Aorta (tissue), 5 donors: ENCODE measurements around the gene USP10. TPM values are rescaled to one million over a fixed set of nuclear protein-coding genes. Genes with fewer than 3 reads are reported as not detected.
A peak's percentile ranks its signal among the peaks of the same experiment; 100 is the strongest.

Experiments
- ATAC-seq: fragments of 200-7000 bp; cut with Tn5 transposase; one replicate; pipeline ENCODE4 v1.9.1; 2022; ENCODE audit warnings: moderate library complexity; ENCODE audit not compliant: low FRiP score
- DNase-seq, 2 donors: peaks; one replicate each; pipeline ENCODE4 v3.0.0-alpha.2; 2020
- H3K27ac ChIP-seq, 2 donors: one replicate each; pipeline ENCODE4 v1.5.1; 2013; ENCODE audit warnings: low read length in 2 of 2, mild to moderate bottlenecking in 2 of 2, moderate library complexity in 2 of 2, control low read depth in 1 of 2, inconsistent platforms in 1 of 2, low read depth in 1 of 2
- H3K27me3 ChIP-seq, 2 donors: one replicate each; pipeline ENCODE4 v1.6.1; 2013; ENCODE audit warnings: control low read depth in 1 of 2, low read length in 1 of 2, mild to moderate bottlenecking in 1 of 2, moderate library complexity in 1 of 2; ENCODE audit not compliant: insufficient read depth in 2 of 2, control insufficient read depth in 1 of 2
- H3K36me3 ChIP-seq, 2 donors: one replicate each; pipeline ENCODE4 v1.6.1; 2013; ENCODE audit warnings: control low read depth in 1 of 2, low read length in 1 of 2, mild to moderate bottlenecking in 1 of 2; ENCODE audit not compliant: insufficient read depth in 2 of 2, control insufficient read depth in 1 of 2
- H3K4me1 ChIP-seq, 2 donors: one replicate each; pipeline ENCODE4 v1.6.1; 2013; ENCODE audit warnings: low read length in 2 of 2, control low read depth in 1 of 2, mild to moderate bottlenecking in 1 of 2, moderate library complexity in 1 of 2; ENCODE audit not compliant: insufficient read depth in 2 of 2, control insufficient read depth in 1 of 2
- H3K4me3 ChIP-seq, 2 donors: one replicate each; pipeline ENCODE4 v1.5.1; 2013; ENCODE audit warnings: low read length in 2 of 2, control low read depth in 1 of 2, mild to moderate bottlenecking in 1 of 2
- H3K9me3 ChIP-seq: one replicate; pipeline ENCODE4 v1.6.1; 2013; ENCODE audit warnings: mild to moderate bottlenecking, low read length; ENCODE audit not compliant: control insufficient read depth
- WGBS, 2 donors: extraction: QIAGEN DNeasy Blood & Tissue Kit; methylation state at CpG; one replicate each; pipeline ENCODE4 v1.1.7; 2013; 5-methylcytosine and 5-hydroxymethylcytosine counted together
- intact Hi-C, 2 donors: fragments of 100-400 bp; cut with DNase I; formaldehyde crosslinking; loops; one replicate each; pipeline versions ENCODE4 v1.14.2 to v1.15.0; 2022
- polyA plus RNA-seq, 2 donors: library from polyadenylated mRNA; stranded (reverse); fragments of 200-250 nt; gene quantifications; one replicate each; pipeline ENCODE4 v1.2.3, GENCODE V29; 2013
- total RNA-seq, 2 donors: library from RNA; stranded (reverse); fragmentation: NEBNext Ultra II Directional; extraction: Animal tissue kit (Norgen Biotek cat#: 25700); gene quantifications; one replicate each; pipeline ENCODE4 v1.2.1, GENCODE V29; 2021
- donor health status: healthy with polysubstance abuse.
- donor health status: Bipolar disorder and iron deficiency.
- donor health status: DM: no; HTN: no; CAD: no.
- donor health status: DM: no; HTN: no; CAD: no.
- donor health status: DM: yes; HTN: yes; CAD: no.

Gene USP10
- total and polyA plus RNA-seq, 4 donors, result 14.0 to 59.4 (median 40.1) TPM

DNA sequence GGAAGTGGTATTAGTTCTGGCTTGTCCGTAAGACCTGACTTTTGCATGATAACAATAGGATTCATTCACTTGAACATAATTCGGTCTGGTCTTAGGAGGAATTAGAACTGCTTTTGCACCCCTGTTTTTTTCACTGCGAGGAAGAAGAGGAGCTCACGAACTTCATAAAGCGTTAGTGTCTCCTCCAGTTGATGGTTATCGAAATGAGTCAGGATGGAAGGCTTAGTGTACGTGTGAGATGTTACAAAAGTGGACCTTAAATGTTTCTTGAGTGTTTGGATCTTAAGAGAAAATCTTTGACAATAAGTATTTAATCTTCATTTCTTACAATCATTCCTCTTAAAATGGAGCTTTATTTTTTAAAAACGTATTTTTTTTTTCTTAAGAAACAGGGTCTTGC is 52.8 kb downstream of the USP10 start:
- DNase-seq (no peak), ATAC-seq (no peak)
- H3K4me3 ChIP-seq, result no peak overlapping the region
- H3K9me3 ChIP-seq, result no peaks in the 10 kb centered on the region
- H3K27ac ChIP-seq, result no peak overlapping the region
- H3K36me3 ChIP-seq, result no peaks in the 10 kb centered on the region
- no peaks in the 10 kb centered on the region for H3K27me3 ChIP-seq
- intact Hi-C loops, result loop anchor here in 1 of 2 donors (5.0 kb wide), 1 partner anchor 220 kb away; no protein-coding TSS in a partner anchor
- H3K4me1 ChIP-seq, result no peaks in the 10 kb centered on the region
- 90 to 91% methylated on average over 8 of the region's 8 CpGs for WGBS, 2 donors

DNA sequence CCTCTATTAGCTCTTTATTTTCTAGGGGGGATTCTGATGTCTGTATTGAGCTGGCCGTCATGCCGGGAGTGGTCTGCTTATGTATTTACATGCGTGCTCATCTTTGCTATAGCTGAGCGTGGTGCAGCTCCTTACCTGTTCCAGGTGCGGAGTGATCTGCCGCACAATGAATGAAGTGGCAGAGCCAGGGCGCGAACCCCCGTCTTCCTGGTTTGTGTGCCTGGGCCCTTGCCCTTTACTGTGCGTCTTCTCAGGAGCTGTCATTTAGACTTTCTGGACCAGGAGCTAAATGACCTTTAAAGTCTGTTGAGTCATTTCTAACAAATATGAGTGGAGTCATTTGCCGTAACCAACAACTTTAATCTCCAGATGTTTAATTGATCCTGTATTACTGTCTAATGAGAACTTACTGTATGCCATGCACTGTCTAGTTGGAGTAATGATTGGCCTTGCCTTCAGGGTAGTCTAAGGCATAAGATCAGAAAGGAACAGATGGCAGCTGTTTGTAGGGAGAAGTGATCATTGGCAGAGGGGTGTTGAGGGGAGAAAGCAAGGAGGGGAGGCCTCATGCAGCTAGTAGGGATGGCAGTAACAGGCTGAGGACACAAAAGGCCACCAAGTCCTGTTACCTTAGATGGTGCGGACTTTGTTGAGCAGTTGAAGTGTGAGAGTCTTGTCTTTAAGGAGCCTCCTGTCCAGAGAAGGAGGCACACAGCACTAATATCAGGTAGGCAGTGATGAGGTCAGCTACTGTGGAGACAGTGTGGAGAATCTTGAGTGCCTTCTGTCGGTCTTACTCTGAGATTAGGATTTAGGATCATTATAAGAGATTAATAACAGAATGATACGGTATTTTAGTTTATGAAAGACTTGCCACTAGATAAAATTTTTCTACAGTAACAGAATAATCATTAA is 53.9 kb downstream of the USP10 start:
- no peaks in the 10 kb centered on the region for H3K27me3 ChIP-seq
- WGBS, 2 donors, result 91 to 92% methylated on average over 14 of the region's 14 CpGs
- no peak for ATAC-seq
- intact Hi-C loops, result loop anchor here (1.0 to 5.0 kb wide), 4 partner anchors 198 to 219 kb away; no protein-coding TSS in a partner anchor
- H3K4me1 ChIP-seq, result no peaks in the 10 kb centered on the region
- DNase-seq, result no peak
- H3K9me3 ChIP-seq, result no peaks in the 10 kb centered on the region
- no peak overlapping the region for H3K27ac ChIP-seq
- H3K36me3 ChIP-seq, result no peaks in the 10 kb centered on the region
- H3K4me3 ChIP-seq, result no peak overlapping the region

GRCh38 chr16:84754353-84754856 is 54.6 kb downstream of the USP10 start:
- no peaks in the 10 kb centered on the region for H3K9me3 ChIP-seq
- no peaks in the 10 kb centered on the region for H3K27me3 ChIP-seq
- H3K27ac ChIP-seq, result no peak overlapping the region
- intact Hi-C loops, result loop anchor here (1.0 to 5.0 kb wide), 4 partner anchors 197 to 218 kb away; no protein-coding TSS in a partner anchor
- WGBS, 2 donors, result 5% methylated on average over 12 of the region's 12 CpGs
- H3K4me1 ChIP-seq, result no peaks in the 10 kb centered on the region
- H3K4me3 ChIP-seq, result no peak overlapping the region
- DNase-seq (no peak), ATAC-seq (peak; percentile 89)
- H3K36me3 ChIP-seq, result no peaks in the 10 kb centered on the region

- no peaks in the 10 kb centered on the region for H3K4me1 ChIP-seq
- no peaks in the 10 kb centered on the region for H3K27me3 ChIP-seq
- ATAC-seq (no peak), DNase-seq (no peak)
- H3K9me3 ChIP-seq, result no peaks in the 10 kb centered on the region
- no peaks in the 10 kb centered on the region for H3K36me3 ChIP-seq
- H3K4me3 ChIP-seq, result no peak overlapping the region
- 82 to 84% methylated on average over 17 of the region's 17 CpGs for WGBS, 2 donors
- no peak overlapping the region for H3K27ac ChIP-seq
- intact Hi-C loops, result loop anchor here (1.0 to 5.0 kb wide), 4 partner anchors 196 to 217 kb away; no protein-coding TSS in a partner anchor
These were observed 55.3 kb downstream of the USP10 start for GRCh38 chr16:84754956-84755672.

- no peaks in the 10 kb centered on the region for H3K9me3 ChIP-seq
- DNase-seq (no peak), ATAC-seq (no peak)
- no peaks in the 10 kb centered on the region for H3K27me3 ChIP-seq
- intact Hi-C loops, result no loop called here
- H3K27ac ChIP-seq, result no peak overlapping the region
- H3K4me3 ChIP-seq, result no peak overlapping the region
- no peaks in the 10 kb centered on the region for H3K4me1 ChIP-seq
- 45 to 47% methylated on average over 2 of the region's 2 CpGs for WGBS, 2 donors
- H3K36me3 ChIP-seq, result peaks cover 0 to 3% of the 10 kb centered on the region in 2 donors
These were observed 57.0 kb downstream of the USP10 start for GRCh38 chr16:84756830-84757229.

DNA sequence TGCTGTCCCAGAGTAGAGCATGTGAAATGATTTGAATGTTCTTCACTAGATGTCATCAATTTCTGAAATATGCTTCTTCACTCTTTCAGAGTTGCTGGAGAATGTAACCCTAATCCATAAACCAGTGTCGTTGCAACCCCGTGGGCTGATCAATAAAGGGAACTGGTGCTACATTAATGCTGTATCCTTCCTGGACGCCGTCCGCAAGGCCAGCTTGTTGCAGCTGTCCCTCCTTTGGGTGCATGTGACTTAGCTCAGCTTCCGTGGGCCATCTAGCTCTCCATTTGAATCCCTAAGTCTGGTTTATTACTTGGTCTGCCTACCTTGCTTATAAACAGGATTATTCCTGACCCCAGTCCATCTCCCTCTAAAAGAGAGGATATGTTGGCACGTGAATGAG is 58.8 kb downstream of the USP10 start:
- Histone ChIP-seq H3K4me1 (no peaks in the 10 kb centered on the region), H3K4me3 (no peak overlapping the region), H3K27me3 (no peaks in the 10 kb centered on the region), H3K36me3 (peaks cover 0 to 3% of the 10 kb centered on the region in 2 donors), H3K9me3 (no peaks in the 10 kb centered on the region), H3K27ac (no peak overlapping the region)
- intact Hi-C loops, result no loop called here
- ATAC-seq (no peak), DNase-seq (no peak)
- 80 to 81% methylated on average over 7 of the region's 7 CpGs for whole genome bisulfite sequencing, 2 donors

GRCh38 chr16:84759061-84759460 is 59.3 kb downstream of the USP10 start:
- ATAC-seq, result no peak
- intact Hi-C loops, result no loop called here
- no peaks in the 10 kb centered on the region for H3K4me1 ChIP-seq

DNA sequence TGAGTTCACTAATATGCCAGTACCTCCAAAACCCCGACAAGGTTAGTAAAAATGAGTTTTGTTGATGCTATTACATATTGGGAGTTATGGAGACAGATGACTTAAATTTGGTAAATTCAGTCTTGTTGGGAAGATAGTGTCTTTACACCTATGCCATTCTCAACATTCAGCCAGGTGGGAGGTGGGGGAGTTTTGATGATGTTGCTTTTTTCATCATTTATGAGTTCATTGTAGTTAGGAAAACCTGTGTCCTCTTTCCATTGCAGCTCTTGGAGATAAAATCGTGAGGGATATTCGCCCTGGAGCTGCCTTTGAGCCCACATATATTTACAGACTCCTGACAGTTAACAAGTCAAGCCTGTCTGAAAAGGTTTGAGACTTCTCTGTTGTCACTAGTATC is 60.1 kb downstream of the USP10 start:
- intact Hi-C loops, result no loop called here
- Histone ChIP-seq H3K27me3 (no peaks in the 10 kb centered on the region), H3K4me1 (no peaks in the 10 kb centered on the region), H3K4me3 (no peak overlapping the region), H3K9me3 (no peaks in the 10 kb centered on the region), H3K36me3 (peaks cover 3% of the 10 kb centered on the region in 2 donors), H3K27ac (no peak overlapping the region)
- DNase-seq (no peak), ATAC-seq (no peak)
- WGBS, 2 donors, result 92 to 93% methylated on average over 3 of the region's 3 CpGs

More at GRCh38 chr16:84759061-84759460, 59.3 kb downstream of the USP10 start:
- Histone ChIP-seq H3K4me3 (no peak overlapping the region), H3K36me3 (peaks cover 0 to 3% of the 10 kb centered on the region in 2 donors), H3K27me3 (no peaks in the 10 kb centered on the region), H3K27ac (no peak overlapping the region), H3K9me3 (no peaks in the 10 kb centered on the region)
- WGBS, 2 donors, result 65% methylated on average over 8 of the region's 8 CpGs
- no peak for DNase-seq
